SK-N-SH (cell line): ENCODE results near the gene SGPL1. TPM values are rescaled to one million over a fixed set of nuclear protein-coding genes. Genes with fewer than 3 reads are reported as not detected.

Source experiments
- CTCF ChIA-PET: fragments of 300-600, 350-600 bp; formaldehyde crosslinking; extraction: SDS; loops from one replicate; lab custom pipeline; 2021; lab: Yijun Ruan, JAX
- POLR2A ChIA-PET: fragments of 350-600 bp; sonication (Branson Sonifier 250); formaldehyde crosslinking; extraction: SDS; loops from one replicate; lab custom pipeline; 2020; ENCODE audit warnings: antibody characterized with exemption, inconsistent platforms; lab: Yijun Ruan, JAX
- DNase-seq: peaks from one replicate; pipeline ENCODE4 v3.0.0; 2012
- H2AFZ ChIP-seq: fragments of 200-600 bp; sonication (generic); 2 replicates; pipeline ENCODE4 v1.8.1; 2016; ENCODE audit warnings: antibody characterized with exemption, mild to moderate bottlenecking, low read depth
- H3F3A ChIP-seq: fragments of 200-600 bp; sonication (generic); replicated peaks from 2 replicates; pipeline ENCODE3; 2016; ENCODE audit warnings: antibody characterized with exemption, mild to moderate bottlenecking; ENCODE audit not compliant: insufficient read depth
- H3K27ac ChIP-seq, 2 experiments: fragments of 200-500 bp in 1 of 2; fragments of 200-600 bp in 1 of 2; sonication (Bioruptor generic) in 1 of 2; sonication (generic), shearing (Covaris generic) in 1 of 2; 2 replicates each; pipeline versions ENCODE4 v1.5.1 to v1.6.1; 2014 to 2016; ENCODE audit warnings: low read depth in 2 of 2, inconsistent platforms in 1 of 2, low read length in 1 of 2, mild to moderate bottlenecking in 1 of 2, mixed read lengths in 1 of 2
- H3K27me3 ChIP-seq: fragments of 200-600 bp; sonication (generic), shearing (Covaris generic); 2 replicates; pipeline ENCODE4 v1.6.1; 2016; ENCODE audit warnings: mixed run types; ENCODE audit not compliant: insufficient read depth
- H3K36me3 ChIP-seq, 2 experiments: fragments of 200-500 bp in 1 of 2; fragments of 200-600 bp in 1 of 2; sonication (Bioruptor generic) in 1 of 2; sonication (generic) in 1 of 2; replicated peaks in 1 of 2; 2 replicates each; pipeline versions ENCODE3 to v1.5.1; 2014 to 2016; ENCODE audit warnings: low read length in 1 of 2, mild to moderate bottlenecking in 1 of 2; ENCODE audit not compliant: insufficient read depth in 2 of 2, control insufficient read depth in 1 of 2
- H3K4me1 ChIP-seq, 2 experiments: fragments of 200-500 bp in 1 of 2; fragments of 200-600 bp in 1 of 2; sonication (Bioruptor generic) in 1 of 2; sonication (generic), shearing (Covaris generic) in 1 of 2; 2 replicates each; pipeline versions ENCODE4 v1.5.1 to v1.6.1; 2014 to 2016; ENCODE audit warnings: low read depth in 1 of 2, low read length in 1 of 2, mixed run types in 1 of 2; ENCODE audit not compliant: insufficient read depth in 2 of 2, control insufficient read depth in 1 of 2
- H3K4me2 ChIP-seq: fragments of 200-600 bp; sonication (generic), shearing (Covaris generic); 2 replicates; pipeline ENCODE4 v1.6.1; 2017; ENCODE audit warnings: mixed run types
- H3K4me3 ChIP-seq, 2 experiments: fragments of 200-500 bp in 1 of 2; fragments of 200-600 bp in 1 of 2; sonication (Bioruptor generic) in 1 of 2; sonication (generic), shearing (Covaris generic) in 1 of 2; 2 replicates each; pipeline versions ENCODE4 v1.5.1 to v1.8.1; 2014 to 2016; ENCODE audit warnings: low read depth in 2 of 2, inconsistent platforms in 1 of 2, low read length in 1 of 2, mild to moderate bottlenecking in 1 of 2, mixed read lengths in 1 of 2, moderate library complexity in 1 of 2
- H3K79me2 ChIP-seq: fragments of 200-600 bp; sonication (generic); 2 replicates; pipeline ENCODE4 v1.8.1; 2017; ENCODE audit warnings: mild to moderate bottlenecking; ENCODE audit not compliant: insufficient read depth
- H3K9ac ChIP-seq: fragments of 200-600 bp; sonication (generic); 2 replicates; pipeline ENCODE4 v1.6.1; 2017; ENCODE audit warnings: mixed run types
- H3K9me2 ChIP-seq: fragments of 200-600 bp; sonication (generic); 2 replicates; pipeline ENCODE4 v1.6.1; 2017; ENCODE audit warnings: mixed run types
- H3K9me3 ChIP-seq: fragments of 200-600 bp; sonication (generic); 2 replicates; pipeline ENCODE4 v1.6.1; 2017; ENCODE audit warnings: mixed run types, mild to moderate bottlenecking, moderate library complexity
- H4K20me1 ChIP-seq: fragments of 200-600 bp; sonication (generic); 2 replicates; pipeline ENCODE4 v1.6.1; 2017; ENCODE audit warnings: mild to moderate bottlenecking, mixed run types; ENCODE audit not compliant: insufficient read depth
- CTCF ChIP-seq: fragments of 200-600 bp; sonication (generic); IDR thresholded peaks from 2 replicates; pipeline ENCODE4 v1.6.1; 2017; ENCODE audit warnings: antibody characterized with exemption, mild to moderate bottlenecking, moderate library complexity
- ELF1 ChIP-seq: IDR thresholded peaks from 2 replicates; pipeline ENCODE4 v1.4.0; 2012
- EP300 ChIP-seq, 2 experiments: IDR thresholded peaks; 2 replicates each; pipeline versions ENCODE4 v1.4.0 to v1.6.1; 2012; ENCODE audit warnings: borderline replicate concordance in 1 of 2, low read depth in 1 of 2, low read length in 1 of 2
- EZH2phosphoT487 ChIP-seq: fragments of 200-600 bp; sonication (generic); IDR thresholded peaks from 2 replicates; pipeline ENCODE4 v1.6.1; 2017; ENCODE audit warnings: low read depth, mixed run types, mild to moderate bottlenecking, antibody characterized with exemption, moderate library complexity, borderline replicate concordance
- FOXM1 ChIP-seq: IDR thresholded peaks from 2 replicates; pipeline ENCODE4 v1.4.0; 2012; ENCODE audit warnings: low read depth, mild to moderate bottlenecking
- GABPA ChIP-seq: IDR thresholded peaks from 2 replicates; pipeline ENCODE4 v1.4.0; 2012; ENCODE audit warnings: low read depth, mild to moderate bottlenecking
- GATA2 ChIP-seq: sonication (generic); formaldehyde crosslinking; IDR thresholded peaks from 2 replicates; pipeline ENCODE4 v1.5.0; 2020; ENCODE audit warnings: mild to moderate bottlenecking, missing genetic modification reagents
- MXI1 ChIP-seq: IDR thresholded peaks from 2 replicates; pipeline ENCODE4 v1.6.1; 2012; ENCODE audit warnings: mild to moderate bottlenecking, low read depth, low read length, improper control_type of control experiment
- NFIC ChIP-seq: IDR thresholded peaks from 2 replicates; pipeline ENCODE4 v1.4.0; 2012; ENCODE audit warnings: borderline replicate concordance
- NRF1 ChIP-seq: IDR thresholded peaks from 2 replicates; pipeline ENCODE4 v1.6.1; 2012; ENCODE audit warnings: low read depth, mild to moderate bottlenecking, low read length
- RAD21 ChIP-seq: IDR thresholded peaks from 2 replicates; pipeline ENCODE4 v1.6.1; 2012; ENCODE audit warnings: mild to moderate bottlenecking, low read length
- RCOR1 ChIP-seq: fragments of 150-350 bp; IDR thresholded peaks from 2 replicates; pipeline ENCODE4 v1.6.1; 2017; ENCODE audit warnings: antibody characterized with exemption, low read length
- REST ChIP-seq: IDR thresholded peaks from 2 replicates; pipeline ENCODE4 v1.6.1; 2012; ENCODE audit warnings: mild to moderate bottlenecking, low read depth, low read length, moderate library complexity
- SIN3A ChIP-seq: IDR thresholded peaks from 2 replicates; pipeline ENCODE4 v1.6.1; 2012; ENCODE audit warnings: low read depth, mild to moderate bottlenecking, low read length, moderate library complexity, borderline replicate concordance
- TAF1 ChIP-seq: IDR thresholded peaks from 2 replicates; pipeline ENCODE4 v1.6.1; 2012; ENCODE audit warnings: low read depth, mild to moderate bottlenecking, low read length, moderate library complexity, borderline replicate concordance
- TEAD4 ChIP-seq: IDR thresholded peaks from 2 replicates; pipeline ENCODE4 v1.4.0; 2012; ENCODE audit warnings: mild to moderate bottlenecking, borderline replicate concordance; ENCODE audit not compliant: insufficient read depth
- WGBS: methylation state at CpG from one replicate; pipeline ENCODE4 v1.1.6; 2017; ENCODE audit warnings: low lambda C conversion rate; 5-methylcytosine and 5-hydroxymethylcytosine counted together
- polyA plus RNA-seq, 3 experiments: library from polyadenylated mRNA; depleted of rRNA; stranded (reverse); fragments of >200 nt; gene quantifications; 2 replicates each; pipeline ENCODE4 v1.2.3, GENCODE V29; 2012
- TF ChIP-seq, protein P1 (sequence below): fragments of 150-350 bp; IDR thresholded peaks from 2 replicates; pipeline ENCODE4 v1.6.1; 2016; ENCODE audit warnings: mild to moderate bottlenecking, low read depth, low read length
- TF ChIP-seq, protein P2 (sequence below): fragments of 150-350 bp; IDR thresholded peaks from 2 replicates; pipeline ENCODE4 v1.6.1; 2017; ENCODE audit warnings: antibody characterized with exemption, low read length, low read depth, borderline replicate concordance
- TF ChIP-seq, protein P3 (sequence below): IDR thresholded peaks from 2 replicates; pipeline ENCODE4 v1.4.0; 2012; ENCODE audit warnings: low read depth, borderline replicate concordance

SGPL1 gene
- polyA plus RNA-seq, 1 of the 3 experiments (the other 2 are of a cell fraction), result 11.8 TPM

DNA sequence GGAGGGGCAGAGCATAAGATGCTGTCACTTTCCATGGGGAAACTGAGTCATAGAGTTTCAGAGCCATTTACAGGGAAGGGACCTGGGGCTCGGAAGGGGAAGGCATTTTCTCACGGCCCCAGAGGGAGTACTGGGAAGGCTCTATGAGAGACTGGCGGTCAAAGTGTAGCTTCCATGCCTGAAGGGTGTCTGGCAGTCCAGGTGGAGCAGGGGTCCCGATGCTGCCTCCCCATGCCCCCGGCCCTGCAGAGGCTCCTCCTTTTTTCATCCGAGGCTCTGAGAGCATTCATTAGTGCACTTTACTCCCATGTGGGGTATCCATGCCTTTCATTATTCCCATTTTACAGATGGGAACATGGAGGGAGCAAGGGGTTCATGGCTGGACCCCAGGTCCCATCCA lies 100.5 kb downstream of the SGPL1 start:
- Histone ChIP-seq H3K4me2 (no peak overlapping the region), H3K27me3 (peaks cover 25% of the 10 kb centered on the region), H3K9me3 (no peaks in the 10 kb centered on the region), H3K9me2 (no peaks in the 10 kb centered on the region), H3K27ac (no peak overlapping the region), H3K9ac (no peak overlapping the region), H3F3A (no peaks in the 10 kb centered on the region), H4K20me1 (no peaks in the 10 kb centered on the region), H3K79me2 (no peaks in the 10 kb centered on the region), H2AFZ (no peak overlapping the region), H3K4me1 (peaks cover 0 to 22% of the 10 kb centered on the region in 2 experiments; a peak in 1 of 4 replicates), H3K4me3 (no peak overlapping the region), H3K36me3 (no peaks in the 10 kb centered on the region)
- WGBS, result 46% methylated on average over 6 of the region's 6 CpGs
- TF ChIP-seq REST (no peak), RAD21 (no peak), CTCF (no peak), TEAD4 (no peak), SIN3A (no peak), GATA2 (no peak), NFIC (no peak), MXI1 (no peak), NRF1 (no peak), ELF1 (no peak), FOXM1 (no peak), GABPA (no peak), EP300 (IDR thresholded peaks at IDR 0.05; ENCODE audit: borderline replicate concordance in 1 of 2, low read depth in 1 of 2, low read length in 1 of 2) (no peak), RCOR1 (no peak), TAF1 (no peak), EZH2phosphoT487 (no peak)
- TF ChIP-seq, protein P1, sequence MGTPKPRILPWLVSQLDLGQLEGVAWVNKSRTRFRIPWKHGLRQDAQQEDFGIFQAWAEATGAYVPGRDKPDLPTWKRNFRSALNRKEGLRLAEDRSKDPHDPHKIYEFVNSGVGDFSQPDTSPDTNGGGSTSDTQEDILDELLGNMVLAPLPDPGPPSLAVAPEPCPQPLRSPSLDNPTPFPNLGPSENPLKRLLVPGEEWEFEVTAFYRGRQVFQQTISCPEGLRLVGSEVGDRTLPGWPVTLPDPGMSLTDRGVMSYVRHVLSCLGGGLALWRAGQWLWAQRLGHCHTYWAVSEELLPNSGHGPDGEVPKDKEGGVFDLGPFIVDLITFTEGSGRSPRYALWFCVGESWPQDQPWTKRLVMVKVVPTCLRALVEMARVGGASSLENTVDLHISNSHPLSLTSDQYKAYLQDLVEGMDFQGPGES, result no peak
- TF ChIP-seq, protein P2, sequence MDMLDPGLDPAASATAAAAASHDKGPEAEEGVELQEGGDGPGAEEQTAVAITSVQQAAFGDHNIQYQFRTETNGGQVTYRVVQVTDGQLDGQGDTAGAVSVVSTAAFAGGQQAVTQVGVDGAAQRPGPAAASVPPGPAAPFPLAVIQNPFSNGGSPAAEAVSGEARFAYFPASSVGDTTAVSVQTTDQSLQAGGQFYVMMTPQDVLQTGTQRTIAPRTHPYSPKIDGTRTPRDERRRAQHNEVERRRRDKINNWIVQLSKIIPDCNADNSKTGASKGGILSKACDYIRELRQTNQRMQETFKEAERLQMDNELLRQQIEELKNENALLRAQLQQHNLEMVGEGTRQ, result no peak
- TF ChIP-seq, protein P3, sequence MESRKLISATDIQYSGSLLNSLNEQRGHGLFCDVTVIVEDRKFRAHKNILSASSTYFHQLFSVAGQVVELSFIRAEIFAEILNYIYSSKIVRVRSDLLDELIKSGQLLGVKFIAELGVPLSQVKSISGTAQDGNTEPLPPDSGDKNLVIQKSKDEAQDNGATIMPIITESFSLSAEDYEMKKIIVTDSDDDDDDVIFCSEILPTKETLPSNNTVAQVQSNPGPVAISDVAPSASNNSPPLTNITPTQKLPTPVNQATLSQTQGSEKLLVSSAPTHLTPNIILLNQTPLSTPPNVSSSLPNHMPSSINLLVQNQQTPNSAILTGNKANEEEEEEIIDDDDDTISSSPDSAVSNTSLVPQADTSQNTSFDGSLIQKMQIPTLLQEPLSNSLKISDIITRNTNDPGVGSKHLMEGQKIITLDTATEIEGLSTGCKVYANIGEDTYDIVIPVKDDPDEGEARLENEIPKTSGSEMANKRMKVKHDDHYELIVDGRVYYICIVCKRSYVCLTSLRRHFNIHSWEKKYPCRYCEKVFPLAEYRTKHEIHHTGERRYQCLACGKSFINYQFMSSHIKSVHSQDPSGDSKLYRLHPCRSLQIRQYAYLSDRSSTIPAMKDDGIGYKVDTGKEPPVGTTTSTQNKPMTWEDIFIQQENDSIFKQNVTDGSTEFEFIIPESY, result no peak
- ChIA-PET CTCF (interaction anchor here (2.8 to 7.8 kb wide), 2 partner anchors 10 to 13 kb away, joined by 17 to 65 read pairs; no protein-coding TSS in a partner anchor), POLR2A (no interaction called here)
- DNase-seq, result no peak
